Naive thymus-derived CD4-positive, alpha-beta T cell (primary cell): ENCODE measurements around the gene PLCL2. TPM values are rescaled to one million over a fixed set of nuclear protein-coding genes. Genes with fewer than 3 reads are reported as not detected.
"Not testable (repeated sequence)": the region's sequence is repeated elsewhere in the genome, so short reads cannot be mapped to it uniquely, and the experiment has no call there.

Experiments used
- ATAC-seq: fragments of 150-1000 bp; cut with Tn5 transposase; 2 replicates; pipeline ENCODE4 v1.10.0; 2021; ENCODE audit warnings: mild to moderate bottlenecking, moderate library complexity
- CTCF ChIA-PET: fragments of 350-600 bp; sonication (Branson Sonifier 250); formaldehyde crosslinking; loops from one replicate; lab custom pipeline; 2021; ENCODE audit warnings: antibody characterized with exemption; lab: Charles Lee
- POLR2A ChIA-PET: fragments of 350-600 bp; sonication (Branson Sonifier 250); formaldehyde crosslinking; loops from one replicate; lab custom pipeline; 2021; ENCODE audit warnings: antibody characterized with exemption, inconsistent platforms; lab: Charles Lee
- DNase-seq, 9 donors: peaks; one replicate each; pipeline versions ENCODE4 v3.0.0 to v3.0.0-alpha.2; 2020 to 2022; ENCODE audit warnings: mixed read lengths in 1 of 9
- H3K27ac ChIP-seq: one replicate; pipeline ENCODE4 v1.7.0; 2013; ENCODE audit warnings: mild to moderate bottlenecking, low read depth, low read length, moderate library complexity
- H3K27me3 ChIP-seq, 2 donors: one replicate each; pipeline ENCODE4 v1.7.0; 2013; ENCODE audit warnings: low read length in 2 of 2, mild to moderate bottlenecking in 2 of 2, moderate library complexity in 2 of 2; ENCODE audit not compliant: control insufficient read depth in 2 of 2, insufficient read depth in 2 of 2
- H3K36me3 ChIP-seq, 3 experiments: 1 replicate in 2 of 3; 2 replicates in 1 of 3; pipeline ENCODE4 v1.7.0; 2013; ENCODE audit warnings: low read length in 3 of 3, mild to moderate bottlenecking in 3 of 3, moderate library complexity in 1 of 3; ENCODE audit not compliant: insufficient read depth in 3 of 3, control insufficient read depth in 2 of 3
- H3K4me1 ChIP-seq, 2 donors: one replicate each; pipeline ENCODE4 v1.7.0; 2013; ENCODE audit warnings: low read length in 2 of 2, mild to moderate bottlenecking in 2 of 2, moderate library complexity in 1 of 2; ENCODE audit not compliant: control insufficient read depth in 2 of 2, insufficient read depth in 2 of 2
- H3K4me3 ChIP-seq: 2 replicates; pipeline ENCODE4 v1.7.0; 2013; ENCODE audit warnings: mild to moderate bottlenecking, low read length
- H3K9me3 ChIP-seq, 3 experiments: 1 replicate in 2 of 3; 2 replicates in 1 of 3; pipeline ENCODE4 v1.7.0; 2013; ENCODE audit warnings: low read length in 3 of 3; ENCODE audit not compliant: control insufficient read depth in 2 of 3
- H3K27ac Mint-ChIP-seq, 9 donors: one replicate each; pipeline ENCODE4 v1.8.0; 2020 to 2022; ENCODE audit warnings: mixed read lengths in 9 of 9, mild to moderate bottlenecking in 8 of 9, moderate library complexity in 5 of 9, inconsistent platforms in 2 of 9
- H3K27me3 Mint-ChIP-seq, 5 donors: one replicate each; pipeline ENCODE4 v1.8.0; 2021 to 2022; ENCODE audit warnings: mixed read lengths in 5 of 5, mild to moderate bottlenecking in 1 of 5
- H3K36me3 Mint-ChIP-seq, 5 donors: one replicate each; pipeline ENCODE4 v1.8.0; 2020 to 2022; ENCODE audit warnings: mixed read lengths in 5 of 5, mild to moderate bottlenecking in 3 of 5, inconsistent platforms in 1 of 5
- H3K4me1 Mint-ChIP-seq, 7 donors: one replicate each; pipeline ENCODE4 v1.8.0; 2020 to 2022; ENCODE audit warnings: mixed read lengths in 7 of 7, mild to moderate bottlenecking in 3 of 7, inconsistent platforms in 1 of 7
- H3K4me3 Mint-ChIP-seq, 10 donors: one replicate each; pipeline ENCODE4 v1.8.0; 2020 to 2022; ENCODE audit warnings: mild to moderate bottlenecking in 10 of 10, mixed read lengths in 10 of 10, moderate library complexity in 6 of 10, inconsistent platforms in 2 of 10
- H3K9me3 Mint-ChIP-seq, 11 donors: one replicate each; pipeline ENCODE4 v1.8.0; 2020 to 2022; ENCODE audit warnings: mixed read lengths in 11 of 11, mild to moderate bottlenecking in 4 of 11, inconsistent platforms in 1 of 11, moderate library complexity in 1 of 11
- intact Hi-C, 2 donors: fragments of 100-400 bp; cut with micrococcal nuclease; formaldehyde crosslinking; loops; one replicate each; pipeline ENCODE4 v1.15.1; 2023
- polyA plus RNA-seq, 2 donors: library from polyadenylated mRNA; unstranded; fragments of 300-500 nt; fragmentation: Illumina TruSeq; gene quantifications; one replicate each; pipeline ENCODE4 v1.2.3, GENCODE V29; 2021
- total RNA-seq, 6 experiments: library from RNA in 5 of 6; stranded (reverse) in 5 of 6; gene quantifications; 1 replicate in 5 of 6; 2 replicates in 1 of 6; pipeline ENCODE4 v1.2.3 and lab custom pipeline; 2021 to 2026

The PLCL2 gene
- total and polyA plus RNA-seq, 7 experiments from 2014 or later: 48.9 to 90.8 (median 64.1) TPM

- Mint-ChIP-seq H3K27ac (peak overlapping the region in 5 of 9 donors; percentile 1 to 75 (median 44)), H3K4me3 (peak overlapping the region in 3 of 10 donors; percentile 3 to 10 (median 4)), H3K27me3 (no peaks in the 10 kb centered on the region), H3K4me1 (peaks cover 8 to 60% (median 58%) of the 10 kb centered on the region in 7 donors), H3K36me3 (peaks cover 10 to 26% (median 26%) of the 10 kb centered on the region in 5 donors), H3K9me3 (peaks cover 0 to 13% (median 6%) of the 10 kb centered on the region in 11 donors)
- intact Hi-C loops: no loop called here
- POLR2A ChIA-PET: no interaction called here
- H3K9me3 ChIP-seq: no peaks in the 10 kb centered on the region
- ATAC-seq: no peak
- DNase-seq: no peak
- no peaks in the 10 kb centered on the region for H3K36me3 ChIP-seq
- H3K4me1 ChIP-seq: peaks cover 5 to 6% of the 10 kb centered on the region in 2 donors
- H3K27ac ChIP-seq: no peak overlapping the region
- CTCF ChIA-PET: no interaction called here
- no peaks in the 10 kb centered on the region for H3K27me3 ChIP-seq
- no peak overlapping the region for H3K4me3 ChIP-seq
These were observed 75.4 kb downstream of the PLCL2 start for GRCh38 chr3:16960125-16960524.

GRCh38 chr3:16961621-16962205 is 77.0 kb downstream of the PLCL2 start:
- ChIA-PET CTCF (no interaction called here), POLR2A (no interaction called here)
- Histone ChIP-seq H3K9me3 (peaks cover 0 to 2% (median under 1%) of the 10 kb centered on the region in 3 experiments), H3K36me3 (no peaks in the 10 kb centered on the region), H3K4me1 (peaks cover 5 to 6% of the 10 kb centered on the region in 2 donors), H3K27me3 (no peaks in the 10 kb centered on the region), H3K4me3 (no peak overlapping the region), H3K27ac (no peak overlapping the region)
- Mint-ChIP-seq H3K27ac (peak overlapping the region in 8 of 9 donors; percentile 16 to 67 (median 46)), H3K4me3 (peak overlapping the region in 1 of 10 donors; percentile 0), H3K4me1 (peaks cover 8 to 59% (median 56%) of the 10 kb centered on the region in 7 donors), H3K9me3 (peaks cover 0 to 15% (median 6%) of the 10 kb centered on the region in 11 donors), H3K27me3 (no peaks in the 10 kb centered on the region), H3K36me3 (peaks cover 10 to 27% (median 24%) of the 10 kb centered on the region in 5 donors)
- intact Hi-C loops: no loop called here
- ATAC-seq (no peak), DNase-seq (no peak)

GRCh38 chr3:16975083-16975482 is 90.3 kb downstream of the PLCL2 start:
- peaks cover 18 to 75% (median 64%) of the 10 kb centered on the region in 7 donors for H3K4me1 Mint-ChIP-seq
- no peak overlapping the region for H3K4me3 ChIP-seq
- peaks cover 5 to 36% (median 26%) of the 10 kb centered on the region in 5 donors for H3K36me3 Mint-ChIP-seq
- CTCF ChIA-PET: interaction anchor here (0.6 kb wide), 1 partner anchor 23 kb away, joined by 3 read pairs; no protein-coding TSS in a partner anchor
- no peaks in the 10 kb centered on the region for H3K9me3 ChIP-seq
- ATAC-seq (no peak), DNase-seq (no peak)
- no peaks in the 10 kb centered on the region for H3K27me3 Mint-ChIP-seq
- peak overlapping the region in 2 of 9 donors; percentile 25 to 81 for H3K27ac Mint-ChIP-seq
- H3K4me1 ChIP-seq: peaks cover 0 to 8% of the 10 kb centered on the region in 2 donors
- peaks cover 0 to 15% (median 11%) of the 10 kb centered on the region in 11 donors for H3K9me3 Mint-ChIP-seq
- POLR2A ChIA-PET: interaction anchor here (0.6 to 1.8 kb wide), 3 partner anchors 10 to 91 kb away, joined by 3 to 4 read pairs (median 4); partner anchors contain the start of gene PLCL2
- no peaks in the 10 kb centered on the region for H3K27me3 ChIP-seq
- H3K27ac ChIP-seq: no peak overlapping the region
- H3K4me3 Mint-ChIP-seq: peak overlapping the region in 3 of 10 donors; percentile 3 to 29 (median 4)
- intact Hi-C loops: no loop called here
- peaks cover 0 to 3% (median 0%) of the 10 kb centered on the region in 3 experiments for H3K36me3 ChIP-seq

- no peaks in the 10 kb centered on the region for H3K27me3 Mint-ChIP-seq
- ATAC-seq: no peak
- ChIA-PET CTCF (no interaction called here), POLR2A (no interaction called here)
- no peak for DNase-seq
- peaks cover 0 to 7% (median 0%) of the 10 kb centered on the region in 11 donors for H3K9me3 Mint-ChIP-seq
- H3K4me1 Mint-ChIP-seq: peaks cover 24 to 80% (median 70%) of the 10 kb centered on the region in 7 donors
- intact Hi-C loops: no loop called here
- H3K4me3 Mint-ChIP-seq: no peak overlapping the region
- Histone ChIP-seq H3K9me3 (no peaks in the 10 kb centered on the region), H3K27ac (no peak overlapping the region), H3K27me3 (no peaks in the 10 kb centered on the region), H3K4me3 (no peak overlapping the region), H3K4me1 (peaks cover 6 to 8% of the 10 kb centered on the region in 2 donors), H3K36me3 (peaks cover 0 to 3% (median 0%) of the 10 kb centered on the region in 3 experiments)
- peaks cover 0 to 26% (median 18%) of the 10 kb centered on the region in 5 donors for H3K36me3 Mint-ChIP-seq
- peak overlapping the region in 6 of 9 donors; percentile 12 to 82 (median 60) for H3K27ac Mint-ChIP-seq
These were observed 93.6 kb downstream of the PLCL2 start for GRCh38 chr3:16978234-16978920.

- H3K27me3 ChIP-seq: no peaks in the 10 kb centered on the region
- H3K27ac ChIP-seq: no peak overlapping the region
- Mint-ChIP-seq H3K9me3 (peaks cover 0 to 6% (median 0%) of the 10 kb centered on the region in 11 donors), H3K36me3 (peaks cover 0 to 23% (median 16%) of the 10 kb centered on the region in 5 donors), H3K4me3 (no peak overlapping the region), H3K4me1 (peaks cover 24 to 80% (median 69%) of the 10 kb centered on the region in 7 donors), H3K27ac (peak overlapping the region in 2 of 9 donors; percentile 31 to 44), H3K27me3 (no peaks in the 10 kb centered on the region)
- intact Hi-C loops: no loop called here
- ChIA-PET POLR2A (no interaction called here), CTCF (no interaction called here)
- H3K4me1 ChIP-seq: peaks cover 6 to 8% of the 10 kb centered on the region in 2 donors
- no peak for DNase-seq
- no peaks in the 10 kb centered on the region for H3K9me3 ChIP-seq
- peaks cover 0 to 3% (median 0%) of the 10 kb centered on the region in 3 experiments for H3K36me3 ChIP-seq
- no peak overlapping the region for H3K4me3 ChIP-seq
- no peak for ATAC-seq
These were observed 94.1 kb downstream of the PLCL2 start for GRCh38 chr3:16978921-16979271.

GRCh38 chr3:16979769-16980515 is 95.2 kb downstream of the PLCL2 start:
- not testable (repeated sequence) for H3K4me1 ChIP-seq, H3K27me3 ChIP-seq
- H3K36me3 Mint-ChIP-seq: peaks cover 0 to 21% (median 16%) of the 10 kb centered on the region in 5 donors

More at GRCh38 chr3:16979769-16980515, 95.2 kb downstream of the PLCL2 start:
- POLR2A ChIA-PET, CTCF ChIA-PET, H3K27me3 Mint-ChIP-seq, H3K4me3 ChIP-seq, H3K36me3 ChIP-seq, intact Hi-C loops, H3K27ac ChIP-seq, DNase-seq, ATAC-seq, H3K4me3 Mint-ChIP-seq, H3K9me3 ChIP-seq, H3K27ac Mint-ChIP-seq, H3K9me3 Mint-ChIP-seq: not testable (repeated sequence)
- H3K4me1 Mint-ChIP-seq: peaks cover 21 to 80% (median 67%) of the 10 kb centered on the region in 7 donors
